Naive thymus-derived CD8-positive, alpha-beta T cell (primary cell): ENCODE results near the gene TM2D3. TPM values are rescaled to one million over a fixed set of nuclear protein-coding genes. Genes with fewer than 3 reads are reported as not detected.

Source experiments
- ATAC-seq, 2 donors: fragments of 150-1000 bp; cut with Tn5 transposase in 1 of 2; sonication (Bioruptor Pico), chemical (Tn5 transposase) in 1 of 2; 1 replicate in 1 of 2; 2 replicates in 1 of 2; pipeline ENCODE4 v1.10.0; 2021; ENCODE audit warnings: mild to moderate bottlenecking in 2 of 2, moderate library complexity in 2 of 2
- POLR2A ChIA-PET: fragments of 350-600 bp; sonication (Branson Sonifier 250); formaldehyde crosslinking; loops from one replicate; lab custom pipeline; 2021; ENCODE audit warnings: antibody characterized with exemption; lab: Charles Lee
- DNase-seq, 10 donors: peaks; one replicate each; pipeline versions ENCODE4 v3.0.0 to v3.0.0-alpha.2; 2020 to 2022
- H3K27ac Mint-ChIP-seq, 10 donors: one replicate each; pipeline ENCODE4 v1.8.0; 2020 to 2022; ENCODE audit warnings: mild to moderate bottlenecking in 10 of 10, mixed read lengths in 10 of 10, moderate library complexity in 4 of 10, inconsistent platforms in 1 of 10
- H3K27me3 Mint-ChIP-seq, 5 donors: one replicate each; pipeline ENCODE4 v1.8.0; 2021 to 2022; ENCODE audit warnings: mixed read lengths in 5 of 5
- H3K36me3 Mint-ChIP-seq, 3 donors: one replicate each; pipeline ENCODE4 v1.8.0; 2020 to 2022; ENCODE audit warnings: mixed read lengths in 3 of 3, mild to moderate bottlenecking in 2 of 3, inconsistent platforms in 1 of 3
- H3K4me1 Mint-ChIP-seq, 4 donors: one replicate each; pipeline ENCODE4 v1.8.0; 2021 to 2022; ENCODE audit warnings: mixed read lengths in 4 of 4
- H3K4me3 Mint-ChIP-seq, 10 donors: one replicate each; pipeline ENCODE4 v1.8.0; 2020 to 2022; ENCODE audit warnings: mild to moderate bottlenecking in 10 of 10, mixed read lengths in 10 of 10, moderate library complexity in 6 of 10, inconsistent platforms in 1 of 10
- H3K9me3 Mint-ChIP-seq, 9 donors: one replicate each; pipeline ENCODE4 v1.8.0; 2020 to 2022; ENCODE audit warnings: mixed read lengths in 9 of 9, mild to moderate bottlenecking in 3 of 9, inconsistent platforms in 1 of 9, moderate library complexity in 1 of 9
- polyA plus RNA-seq, 3 donors: library from polyadenylated mRNA; unstranded; fragments of 300-500 nt; fragmentation: Illumina TruSeq; gene quantifications; one replicate each; pipeline ENCODE4 v1.2.3, GENCODE V29; 2021
- total RNA-seq, 8 experiments: library from RNA in 2 of 8; stranded (reverse) in 2 of 8; gene quantifications; one replicate each; pipeline ENCODE4 v1.2.3 and lab custom pipeline; 2021 to 2026

The TM2D3 gene
- total and polyA plus RNA-seq, 5 experiments from 2014 or later, result 28.1 to 98.5 (median 32.3) TPM

DNA sequence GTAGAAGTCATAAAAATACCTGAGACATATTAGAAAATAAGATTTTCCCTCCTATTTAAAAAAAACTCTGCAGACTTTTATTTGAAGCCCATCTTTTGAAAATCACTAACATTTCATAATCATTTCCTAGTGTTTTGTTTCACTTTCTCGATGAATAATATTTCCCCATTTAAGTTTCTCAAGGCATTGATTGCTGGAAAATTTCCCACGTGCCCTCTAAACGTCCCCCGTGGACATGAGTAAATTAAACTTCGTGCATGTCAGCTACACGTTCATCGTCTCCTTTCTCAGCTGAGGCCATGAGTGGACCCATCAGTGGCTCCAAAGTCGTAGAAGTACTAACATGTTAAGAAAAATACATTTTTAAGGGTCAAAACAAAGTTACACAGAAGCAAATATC is 2.0 kb upstream of the TM2D3 start:
- POLR2A ChIA-PET, result interaction anchor here (1.0 to 3.2 kb wide), 3 partner anchors 70 to 410 kb away, joined by 3 to 21 read pairs (median 18); partner anchors contain the start of genes SNRPA1 and TARS3
- no peaks in the 10 kb centered on the region for H3K9me3 Mint-ChIP-seq
- no peaks in the 10 kb centered on the region for H3K27me3 Mint-ChIP-seq
- ATAC-seq, result no peak
- peaks cover 9 to 38% (median 24%) of the 10 kb centered on the region in 4 donors for H3K4me1 Mint-ChIP-seq
- H3K36me3 Mint-ChIP-seq, result peaks cover 0 to 33% (median 2%) of the 10 kb centered on the region in 3 donors
- H3K27ac Mint-ChIP-seq, result peak overlapping the region; percentile 9 to 91 (median 62)
- no peak for DNase-seq
- peak overlapping the region in 8 of 10 donors; percentile 5 to 69 (median 57) for H3K4me3 Mint-ChIP-seq

DNA sequence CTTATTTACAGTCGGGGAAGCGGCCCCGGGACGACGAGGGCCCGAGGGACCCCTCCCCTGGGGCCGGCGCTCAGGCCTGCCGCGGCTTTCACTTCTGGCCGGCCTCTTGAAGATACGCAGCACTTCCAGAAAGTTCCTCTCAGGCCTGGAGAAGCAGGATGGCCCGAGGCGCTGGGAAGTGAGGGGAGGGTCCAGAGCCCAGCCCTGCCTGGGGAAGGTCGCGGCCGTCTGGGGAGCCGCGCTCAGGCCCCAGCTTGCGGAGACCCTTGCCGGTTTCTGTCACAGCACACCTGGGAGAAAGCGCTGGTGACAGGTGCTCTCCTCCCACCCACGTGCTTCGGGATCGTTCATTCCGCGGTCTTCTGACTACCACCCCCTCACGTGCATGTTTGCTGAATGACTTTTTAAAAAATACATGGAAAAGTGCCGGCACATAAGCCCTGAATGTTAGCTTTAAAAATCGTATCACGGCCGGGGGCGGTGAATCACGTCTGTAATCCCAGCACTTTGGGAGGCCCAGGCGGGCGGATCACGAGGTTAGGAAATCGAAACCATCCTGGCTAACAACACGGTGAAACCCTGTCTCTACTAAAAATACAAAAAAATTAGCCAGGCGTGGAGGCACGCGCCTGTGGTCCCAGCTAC is 727 bp upstream of the TM2D3 start:
- no peak for ATAC-seq
- no peaks in the 10 kb centered on the region for H3K27me3 Mint-ChIP-seq
- peaks cover 0 to 39% (median 2%) of the 10 kb centered on the region in 3 donors for H3K36me3 Mint-ChIP-seq
- no peak for DNase-seq
- H3K27ac Mint-ChIP-seq, result peak overlapping the region; percentile 88 to 98 (median 97)
- peaks cover 9 to 48% (median 30%) of the 10 kb centered on the region in 4 donors for H3K4me1 Mint-ChIP-seq
- H3K9me3 Mint-ChIP-seq, result no peaks in the 10 kb centered on the region
- peak overlapping the region; percentile 77 to 96 (median 90) for H3K4me3 Mint-ChIP-seq
- POLR2A ChIA-PET, result interaction anchor here (2.8 to 3.2 kb wide), 2 partner anchors 71 to 358 kb away, joined by 18 to 21 read pairs; partner anchors contain the start of genes SNRPA1 and TARS3

GRCh38 chr15:101651554-101652097 is 555 bp downstream of the TM2D3 start:
- H3K27ac Mint-ChIP-seq, result peak overlapping the region; percentile 91 to 98 (median 96)
- H3K4me1 Mint-ChIP-seq, result peaks cover 9 to 48% (median 33%) of the 10 kb centered on the region in 4 donors
- peaks cover 0 to 47% (median 2%) of the 10 kb centered on the region in 3 donors for H3K36me3 Mint-ChIP-seq
- POLR2A ChIA-PET, result interaction anchor here (0.9 to 3.2 kb wide), 8 partner anchors 10 to 409 kb away, joined by 3 to 21 read pairs (median 4); partner anchors contain the start of genes CHSY1, SNRPA1 and TARS3
- H3K9me3 Mint-ChIP-seq, result no peaks in the 10 kb centered on the region
- DNase-seq (no peak), ATAC-seq (peak in 1 of 2 donors; percentile 51)
- H3K27me3 Mint-ChIP-seq, result no peaks in the 10 kb centered on the region
- peak overlapping the region; percentile 77 to 96 (median 92) for H3K4me3 Mint-ChIP-seq

DNA sequence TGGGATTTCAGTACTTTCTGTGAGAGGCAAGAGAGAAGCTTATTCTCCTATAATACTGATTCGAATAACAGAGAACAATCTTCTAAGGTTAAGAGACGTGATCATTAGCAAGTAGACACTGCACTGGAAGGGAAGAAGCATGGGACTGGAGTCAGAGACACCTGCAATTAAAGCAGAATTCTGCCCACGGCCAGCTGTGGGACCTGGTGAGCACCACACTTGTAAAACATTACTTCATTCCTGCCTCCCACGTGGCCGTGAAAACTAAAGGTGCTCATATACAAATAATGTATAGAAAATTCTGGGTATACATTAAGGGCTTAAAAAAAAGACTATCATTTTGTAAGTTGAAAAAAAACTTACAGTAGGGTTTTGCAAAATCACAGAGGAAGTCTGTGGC is 2.0 kb downstream of the TM2D3 start:
- Mint-ChIP-seq H3K27me3 (no peaks in the 10 kb centered on the region), H3K9me3 (no peaks in the 10 kb centered on the region), H3K36me3 (peaks cover 2 to 51% (median 4%) of the 10 kb centered on the region in 3 donors), H3K4me1 (peaks cover 11 to 55% (median 36%) of the 10 kb centered on the region in 4 donors), H3K4me3 (peak overlapping the region in 9 of 10 donors; percentile 8 to 96 (median 89)), H3K27ac (peak overlapping the region in 7 of 10 donors; percentile 33 to 98 (median 60))
- DNase-seq (no peak), ATAC-seq (no peak)
- POLR2A ChIA-PET, result interaction anchor here (1.3 to 2.2 kb wide), 2 partner anchors 74 to 355 kb away, joined by 3 to 10 read pairs; partner anchors contain the start of gene SNRPA1

- no peak for ATAC-seq
- no peak overlapping the region for H3K4me3 Mint-ChIP-seq
- H3K27ac Mint-ChIP-seq, result peak overlapping the region in 3 of 10 donors; percentile 14 to 91 (median 67)
- H3K36me3 Mint-ChIP-seq, result peaks cover 4 to 60% (median 7%) of the 10 kb centered on the region in 3 donors
- H3K27me3 Mint-ChIP-seq, result no peaks in the 10 kb centered on the region
- peaks cover 11 to 52% (median 36%) of the 10 kb centered on the region in 4 donors for H3K4me1 Mint-ChIP-seq
- POLR2A ChIA-PET, result no interaction called here
- DNase-seq, result no peak
- H3K9me3 Mint-ChIP-seq, result no peaks in the 10 kb centered on the region
Measured at GRCh38 chr15:101648356-101648755, 3.8 kb downstream of the TM2D3 start.

GRCh38 chr15:101647251-101647650 is 4.9 kb downstream of the TM2D3 start:
- H3K27me3 Mint-ChIP-seq, result no peaks in the 10 kb centered on the region
- peaks cover 4 to 71% (median 7%) of the 10 kb centered on the region in 3 donors for H3K36me3 Mint-ChIP-seq
- H3K27ac Mint-ChIP-seq, result peak overlapping the region in 2 of 10 donors; percentile 44 to 65
- DNase-seq (no peak), ATAC-seq (no peak)
- POLR2A ChIA-PET, result no interaction called here
- no peaks in the 10 kb centered on the region for H3K9me3 Mint-ChIP-seq
- no peak overlapping the region for H3K4me3 Mint-ChIP-seq
- H3K4me1 Mint-ChIP-seq, result peaks cover 15 to 52% (median 38%) of the 10 kb centered on the region in 4 donors

DNA sequence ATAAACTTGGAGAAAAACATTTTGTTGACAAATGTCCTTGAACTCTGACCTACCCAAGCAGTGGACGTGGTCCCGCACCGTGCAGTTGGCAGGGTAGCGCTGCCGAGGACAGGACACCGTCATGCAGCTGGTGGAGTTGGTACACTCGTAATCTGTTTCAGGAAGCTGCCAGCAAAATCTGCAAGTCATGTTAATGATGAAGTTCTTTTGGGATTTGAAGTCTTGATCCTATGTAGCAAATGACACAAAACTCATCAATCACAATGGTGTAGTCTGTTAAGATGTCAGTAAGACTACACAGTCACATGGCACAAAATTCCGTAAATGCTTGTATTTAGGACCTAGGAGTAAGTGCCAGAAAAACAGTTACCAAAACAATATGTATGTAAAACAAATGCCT is 5.5 kb downstream of the TM2D3 start:
- DNase-seq (no peak), ATAC-seq (no peak)
- Mint-ChIP-seq H3K27me3 (no peaks in the 10 kb centered on the region), H3K4me3 (no peak overlapping the region), H3K36me3 (peaks cover 4 to 76% (median 7%) of the 10 kb centered on the region in 3 donors), H3K9me3 (no peaks in the 10 kb centered on the region), H3K27ac (peak overlapping the region in 2 of 10 donors; percentile 38 to 78), H3K4me1 (peaks cover 19 to 58% (median 43%) of the 10 kb centered on the region in 4 donors)
- POLR2A ChIA-PET, result no interaction called here

- H3K4me1 Mint-ChIP-seq, result peaks cover 15 to 39% (median 26%) of the 10 kb centered on the region in 4 donors
- no peak overlapping the region for H3K4me3 Mint-ChIP-seq
- H3K9me3 Mint-ChIP-seq, result no peaks in the 10 kb centered on the region
- peaks cover 4 to 83% (median 10%) of the 10 kb centered on the region in 3 donors for H3K36me3 Mint-ChIP-seq
- DNase-seq (no peak), ATAC-seq (no peak)
- no peaks in the 10 kb centered on the region for H3K27me3 Mint-ChIP-seq
- peak overlapping the region in 9 of 10 donors; percentile 1 to 77 (median 56) for H3K27ac Mint-ChIP-seq
- POLR2A ChIA-PET, result interaction anchor here (0.9 to 1.2 kb wide), 2 partner anchors 9 to 347 kb away, joined by 3 to 5 read pairs; partner anchors contain the start of gene SNRPA1
Measured at GRCh38 chr15:101642361-101642760, 9.8 kb downstream of the TM2D3 start.

DNA sequence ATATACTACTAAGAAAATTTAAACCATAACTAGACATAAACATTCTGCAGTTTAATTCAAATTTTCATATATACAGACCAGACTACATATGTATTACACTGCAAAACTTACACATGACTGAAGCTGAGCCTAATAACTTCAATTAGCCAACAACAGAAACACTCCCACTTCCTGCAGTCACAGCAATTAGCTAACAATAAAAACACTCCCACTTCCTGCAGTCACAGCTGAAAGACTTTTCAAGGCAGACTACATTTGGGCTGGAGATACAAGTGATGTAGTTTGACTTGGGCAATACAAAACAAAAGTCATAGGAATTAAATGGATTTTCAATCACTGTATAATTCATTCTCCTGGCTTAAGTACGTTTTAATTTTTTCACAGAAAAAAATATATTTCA is 10.3 kb downstream of the TM2D3 start:
- H3K4me1 Mint-ChIP-seq, result peaks cover 16 to 39% (median 24%) of the 10 kb centered on the region in 4 donors
- peaks cover 4 to 79% (median 10%) of the 10 kb centered on the region in 3 donors for H3K36me3 Mint-ChIP-seq
- H3K27me3 Mint-ChIP-seq, result no peaks in the 10 kb centered on the region
- POLR2A ChIA-PET, result interaction anchor here (0.9 to 1.2 kb wide), 2 partner anchors 10 to 347 kb away, joined by 3 to 5 read pairs; partner anchors contain the start of gene SNRPA1
- no peaks in the 10 kb centered on the region for H3K9me3 Mint-ChIP-seq
- DNase-seq, result peak in 1 of 10 donors; percentile 11
- ATAC-seq, result peak in 1 of 2 donors; percentile 67
- H3K27ac Mint-ChIP-seq, result peak overlapping the region; percentile 1 to 76 (median 48)
- H3K4me3 Mint-ChIP-seq, result no peak overlapping the region

DNA sequence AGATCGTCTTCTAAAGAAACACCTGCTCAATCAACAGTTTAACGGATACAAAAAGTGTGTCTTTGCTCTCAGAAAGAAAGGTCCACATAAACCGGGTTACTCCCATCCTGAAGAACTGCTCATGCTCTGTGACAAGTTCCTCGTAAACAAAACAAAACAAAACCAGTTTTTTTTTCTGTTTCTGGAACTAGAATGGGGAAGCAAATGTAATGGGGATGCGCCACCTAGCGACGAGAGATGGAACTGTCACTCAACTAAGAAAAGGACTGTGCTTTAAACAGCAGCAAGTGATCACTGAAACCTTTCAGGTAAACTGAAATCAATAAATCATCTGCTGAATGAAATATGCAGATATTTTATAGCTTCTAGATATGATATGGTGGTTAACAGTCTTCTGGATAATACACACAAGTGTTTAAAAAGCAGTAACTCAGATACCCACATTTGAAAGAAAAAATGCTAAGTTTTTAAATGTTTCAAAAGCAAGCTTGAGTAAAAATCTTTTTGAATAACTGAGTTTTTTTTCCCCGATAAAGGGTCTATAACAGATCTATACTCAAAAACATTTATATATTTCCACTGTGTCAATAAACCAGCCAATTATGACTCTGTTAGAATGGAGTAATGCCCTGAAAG is 10.9 kb downstream of the TM2D3 start:
- DNase-seq, result peak; percentile 58 to 83 (median 70)
- peak overlapping the region; percentile 63 to 89 (median 83) for H3K27ac Mint-ChIP-seq
- peaks cover 4 to 77% (median 10%) of the 10 kb centered on the region in 3 donors for H3K36me3 Mint-ChIP-seq
- H3K27me3 Mint-ChIP-seq, result no peaks in the 10 kb centered on the region
- peak overlapping the region in 2 of 10 donors; percentile 3 to 32 for H3K4me3 Mint-ChIP-seq
- ATAC-seq, result peak; percentile 68 to 70
- H3K9me3 Mint-ChIP-seq, result no peaks in the 10 kb centered on the region
- POLR2A ChIA-PET, result interaction anchor here (1.2 kb wide), 1 partner anchor 10 kb away, joined by 5 read pairs; no protein-coding TSS in a partner anchor
- peaks cover 19 to 39% (median 22%) of the 10 kb centered on the region in 4 donors for H3K4me1 Mint-ChIP-seq

DNA sequence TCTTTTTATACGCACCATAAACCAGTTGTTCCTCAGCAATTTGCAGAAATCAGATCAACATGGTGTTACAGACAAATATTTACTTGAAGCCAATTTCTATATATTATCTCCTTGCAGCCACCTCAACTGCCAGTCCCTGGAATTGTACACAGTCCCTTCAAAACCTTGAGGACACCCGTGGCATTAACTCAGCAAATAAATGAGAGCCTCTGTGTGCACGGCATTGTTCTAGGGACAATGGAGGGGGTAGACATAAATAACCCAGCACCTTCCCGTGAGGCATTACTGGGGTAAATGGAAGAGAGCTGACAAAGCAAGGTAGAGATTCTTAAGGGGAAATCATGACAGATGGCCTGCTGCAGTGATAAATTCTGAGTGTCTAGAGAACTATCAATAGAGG is 12.5 kb downstream of the TM2D3 start:
- POLR2A ChIA-PET, result interaction anchor here (1.2 kb wide), 1 partner anchor 344 kb away, joined by 5 read pairs; the partner anchor contains the start of gene SNRPA1
- peaks cover 16 to 31% (median 21%) of the 10 kb centered on the region in 4 donors for H3K4me1 Mint-ChIP-seq
- H3K36me3 Mint-ChIP-seq, result peaks cover 0 to 61% (median 3%) of the 10 kb centered on the region in 3 donors
- DNase-seq (no peak), ATAC-seq (no peak)
- peak overlapping the region in 1 of 10 donors; percentile 68 for H3K27ac Mint-ChIP-seq
- no peaks in the 10 kb centered on the region for H3K27me3 Mint-ChIP-seq
- H3K9me3 Mint-ChIP-seq, result no peaks in the 10 kb centered on the region
- no peak overlapping the region for H3K4me3 Mint-ChIP-seq

GRCh38 chr15:101637919-101638318 is 14.3 kb downstream of the TM2D3 start:
- H3K27ac Mint-ChIP-seq, result peak overlapping the region in 1 of 10 donors; percentile 53

More at GRCh38 chr15:101637919-101638318, 14.3 kb downstream of the TM2D3 start:
- H3K4me1 Mint-ChIP-seq, result peaks cover 16 to 26% (median 20%) of the 10 kb centered on the region in 4 donors
- no peak for DNase-seq
- no peaks in the 10 kb centered on the region for H3K27me3 Mint-ChIP-seq
- POLR2A ChIA-PET, result no interaction called here
- H3K9me3 Mint-ChIP-seq, result no peaks in the 10 kb centered on the region
- no peak for ATAC-seq
- peaks cover 0 to 55% (median 6%) of the 10 kb centered on the region in 3 donors for H3K36me3 Mint-ChIP-seq
- no peak overlapping the region for H3K4me3 Mint-ChIP-seq
